GM23338 (cell line): ENCODE data around the gene NEURL1B. TPM values are rescaled to one million over a fixed set of nuclear protein-coding genes. Genes with fewer than 3 reads are reported as not detected.

Source experiments
- ATAC-seq: fragments of 200-7000 bp; cut with Tn5 transposase; 3 replicates; pipeline ENCODE4 v1.9.1; 2020
- DNase-seq: peaks from one replicate; pipeline ENCODE4 v3.0.0-alpha.2; 2015; ENCODE audit warnings: low spot score
- H2AFZ ChIP-seq: fragments of 200-600 bp; sonication (generic); 2 replicates; pipeline ENCODE4 v1.8.0; 2016; ENCODE audit warnings: antibody characterized with exemption, mild to moderate bottlenecking, moderate library complexity
- H3F3A ChIP-seq: fragments of 200-600 bp; sonication (generic); replicated peaks from 2 replicates; pipeline ENCODE4 v1.8.0; 2017; ENCODE audit warnings: antibody characterized with exemption, mixed run types, low read depth
- H3K27ac ChIP-seq: fragments of 200-600 bp; sonication (generic); 2 replicates; pipeline ENCODE4 v1.6.1; 2016; ENCODE audit warnings: low read depth
- H3K27me3 ChIP-seq: fragments of 200-600 bp; sonication (generic); 2 replicates; pipeline ENCODE4 v1.8.0; 2016; ENCODE audit warnings: mild to moderate bottlenecking, mixed run types, moderate library complexity; ENCODE audit not compliant: insufficient read depth
- H3K36me3 ChIP-seq: fragments of 200-600 bp; sonication (generic); 2 replicates; pipeline ENCODE4 v1.8.0; 2016; ENCODE audit warnings: mild to moderate bottlenecking; ENCODE audit not compliant: insufficient read depth
- H3K4me1 ChIP-seq: fragments of 200-600 bp; sonication (generic); 2 replicates; pipeline ENCODE4 v1.8.0; 2016; ENCODE audit warnings: mild to moderate bottlenecking, moderate library complexity; ENCODE audit not compliant: insufficient read depth
- H3K4me2 ChIP-seq: fragments of 200-600 bp; sonication (generic); 2 replicates; pipeline ENCODE4 v1.7.1; 2017; ENCODE audit warnings: mixed run types
- H3K4me3 ChIP-seq: fragments of 200-600 bp; sonication (generic); 2 replicates; pipeline ENCODE4 v1.6.1; 2016; ENCODE audit warnings: mixed run types
- H3K79me2 ChIP-seq: fragments of 200-600 bp; sonication (generic); replicated peaks from 2 replicates; pipeline ENCODE4 v1.8.0; 2017; ENCODE audit warnings: mild to moderate bottlenecking; ENCODE audit not compliant: insufficient read depth
- H3K9me2 ChIP-seq: fragments of 200-600 bp; sonication (generic); 2 replicates; pipeline ENCODE4 v1.8.0; 2017; ENCODE audit not compliant: insufficient read depth
- H4K20me1 ChIP-seq: fragments of 200-600 bp; sonication (generic); replicated peaks from 2 replicates; pipeline ENCODE4 v1.8.0; 2017; ENCODE audit warnings: mild to moderate bottlenecking; ENCODE audit not compliant: insufficient read depth
- H3K27ac Mint-ChIP-seq: 2 replicates; pipeline ENCODE4 v1.8.0; 2020; ENCODE audit warnings: inconsistent platforms, mild to moderate bottlenecking, moderate library complexity, mixed read lengths
- H3K27me3 Mint-ChIP-seq: 3 replicates; pipeline ENCODE4 v1.8.0; 2022; ENCODE audit warnings: low read depth, mild to moderate bottlenecking, moderate library complexity, mixed read lengths, inconsistent platforms; ENCODE audit not compliant: insufficient read depth, poor library complexity
- H3K36me3 Mint-ChIP-seq: 3 replicates; pipeline ENCODE4 v1.8.0; 2021; ENCODE audit warnings: low read depth, mild to moderate bottlenecking, inconsistent platforms, moderate library complexity, mixed read lengths
- H3K4me1 Mint-ChIP-seq: 3 replicates; pipeline ENCODE4 v1.8.0; 2020; ENCODE audit warnings: mild to moderate bottlenecking, inconsistent platforms, mixed read lengths
- H3K4me3 Mint-ChIP-seq: 3 replicates; pipeline ENCODE4 v1.8.0; 2021; ENCODE audit warnings: moderate library complexity, mild to moderate bottlenecking, inconsistent platforms, mixed read lengths
- H3K9me3 Mint-ChIP-seq: 3 replicates; pipeline ENCODE4 v1.8.0; 2020; ENCODE audit warnings: moderate library complexity, mild to moderate bottlenecking, inconsistent platforms, mixed read lengths
- CREB1 ChIP-seq: fragments of 250-450 bp; sonication (Bioruptor Pico); IDR thresholded peaks from 2 replicates; pipeline ENCODE4 v1.5.0; 2020; ENCODE audit warnings: low read depth, mild to moderate bottlenecking, moderate library complexity
- EZH2 ChIP-seq: fragments of 200-600 bp; sonication (generic); IDR thresholded peaks from one replicate; pipeline ENCODE4 v1.8.0; 2017; ENCODE audit warnings: antibody characterized with exemption, mild to moderate bottlenecking, low read depth; ENCODE audit not compliant: unreplicated experiment
- EZH2phosphoT487 ChIP-seq: fragments of 200-600 bp; sonication (generic); IDR thresholded peaks from one replicate; pipeline ENCODE4 v1.8.1; 2018; ENCODE audit warnings: antibody characterized with exemption; ENCODE audit not compliant: unreplicated experiment
- JUNB ChIP-seq: IDR thresholded peaks from one replicate; pipeline ENCODE4 v1.6.1; 2016; ENCODE audit warnings: antibody characterized with exemption; ENCODE audit not compliant: unreplicated experiment
- NANOG ChIP-seq: IDR thresholded peaks from 2 replicates; pipeline ENCODE4 v1.6.1; 2016; ENCODE audit warnings: antibody characterized with exemption, borderline replicate concordance
- POLR2AphosphoS5 ChIP-seq: IDR thresholded peaks from 2 replicates; pipeline ENCODE4 v1.6.1; 2016; ENCODE audit warnings: antibody characterized with exemption, low read depth
- STAT1 ChIP-seq: IDR thresholded peaks from one replicate; pipeline ENCODE4 v1.6.1; 2016; ENCODE audit warnings: antibody characterized with exemption; ENCODE audit not compliant: unreplicated experiment
- ZNF114 ChIP-seq: fragments of 250-450 bp; sonication (Bioruptor Pico); IDR thresholded peaks from 2 replicates; pipeline ENCODE4 v1.5.0; 2020; ENCODE audit warnings: mild to moderate bottlenecking, moderate library complexity
- ZNF331 ChIP-seq: fragments of 250-450 bp; sonication (Bioruptor Pico); IDR thresholded peaks from 2 replicates; pipeline ENCODE4 v1.5.0; 2020; ENCODE audit warnings: low read depth, mild to moderate bottlenecking, moderate library complexity
- polyA plus RNA-seq: library from polyadenylated mRNA; unstranded; fragments of >200 nt; fragmentation: Nextera tagmentation; extraction: Ambion mirVana; gene quantifications from 2 replicates; pipeline ENCODE4 v1.2.1, GENCODE V29; 2016
- total RNA-seq: library from RNA; depleted of rRNA; stranded (reverse); fragments of >200 nt; shearing (Covaris generic); gene quantifications from 2 replicates; pipeline ENCODE4 v1.2.3, GENCODE V29; 2014
- TF ChIP-seq, protein P1 (sequence below), 2 experiments: fragments of 200-600 bp in 1 of 2; sonication (generic) in 1 of 2; conservative IDR thresholded peaks; 2 replicates each; pipeline versions ENCODE4 v1.5.1 to v1.6.1; 2016 to 2017; ENCODE audit warnings: antibody characterized with exemption in 2 of 2, low read depth in 2 of 2, mild to moderate bottlenecking in 2 of 2, moderate library complexity in 1 of 2
- TF ChIP-seq, protein P2 (sequence below): IDR thresholded peaks from 2 replicates; pipeline ENCODE4 v1.6.1; 2016; ENCODE audit warnings: antibody characterized with exemption
- TF ChIP-seq, protein P3 (sequence below): fragments of 250-450 bp; sonication (Bioruptor Pico); IDR thresholded peaks from 2 replicates; pipeline ENCODE4 v1.5.0; 2020; ENCODE audit warnings: mild to moderate bottlenecking, moderate library complexity
- TF ChIP-seq, protein P4 (sequence below): IDR thresholded peaks from one replicate; pipeline ENCODE4 v1.6.1; 2018; ENCODE audit warnings: antibody characterized with exemption; ENCODE audit not compliant: unreplicated experiment

Gene NEURL1B
- total and polyA plus RNA-seq, 2 experiments from 2014 or later: 1.9 to 13.3 TPM

DNA sequence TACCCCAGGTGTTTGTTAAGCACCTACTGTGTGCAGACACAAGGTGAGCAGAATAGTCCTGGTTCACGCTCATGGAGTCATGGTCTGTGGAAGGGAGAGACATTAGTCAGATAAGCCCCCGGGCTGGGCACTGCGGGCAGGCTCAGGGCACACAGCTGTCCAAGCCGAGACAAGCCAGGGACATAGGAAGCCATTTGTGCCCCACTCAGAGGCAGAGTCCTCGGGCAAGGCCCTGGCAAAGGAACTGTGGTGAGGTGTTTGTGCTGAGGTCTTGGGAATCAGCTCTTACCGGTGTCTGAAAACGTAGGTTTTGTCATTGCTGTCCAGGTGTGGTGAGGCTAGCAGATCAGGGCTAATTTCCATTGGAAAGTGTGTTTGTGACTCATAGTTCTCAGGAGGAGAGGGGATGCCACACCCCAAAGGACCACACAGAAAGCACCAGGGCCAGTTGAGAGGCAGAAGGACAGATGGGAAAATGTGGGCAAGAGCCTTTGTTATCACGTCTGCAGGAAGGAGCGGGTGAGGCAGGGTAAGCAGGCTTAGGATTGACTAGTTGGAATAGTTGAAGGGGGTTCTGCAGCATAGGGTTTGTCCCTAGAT is 46.1 kb upstream of the NEURL1B start:
- Mint-ChIP-seq H3K27ac (0 out of 2 replicates have a peak overlapping the region, but pooled peaks have one; percentile 26), H3K36me3 (no peaks in the 10 kb centered on the region), H3K9me3 (no peaks in the 10 kb centered on the region), H3K27me3 (peaks cover 11% of the 10 kb centered on the region), H3K4me1 (peaks cover 6% of the 10 kb centered on the region), H3K4me3 (no peak overlapping the region)
- Histone ChIP-seq H3K4me1 (no peaks in the 10 kb centered on the region), H3K4me3 (no peak overlapping the region), H2AFZ (no peak overlapping the region), H3K79me2 (no peaks in the 10 kb centered on the region), H3K9me2 (no peaks in the 10 kb centered on the region), H4K20me1 (no peaks in the 10 kb centered on the region), H3K36me3 (no peaks in the 10 kb centered on the region), H3K4me2 (no peak overlapping the region), H3K27me3 (no peaks in the 10 kb centered on the region), H3F3A (no peaks in the 10 kb centered on the region), H3K27ac (no peak overlapping the region)
- DNase-seq (no peak), ATAC-seq (no peak)
- TF ChIP-seq JUNB (no peak), ZNF114 (no peak), EZH2phosphoT487 (no peak), CREB1 (CRISPR knock-in tag) (no peak), ZNF331 (CRISPR knock-in tag) (no peak), NANOG (no peak), POLR2AphosphoS5 (no peak), STAT1 (no peak), EZH2 (no peak)
- TF ChIP-seq, protein P1, sequence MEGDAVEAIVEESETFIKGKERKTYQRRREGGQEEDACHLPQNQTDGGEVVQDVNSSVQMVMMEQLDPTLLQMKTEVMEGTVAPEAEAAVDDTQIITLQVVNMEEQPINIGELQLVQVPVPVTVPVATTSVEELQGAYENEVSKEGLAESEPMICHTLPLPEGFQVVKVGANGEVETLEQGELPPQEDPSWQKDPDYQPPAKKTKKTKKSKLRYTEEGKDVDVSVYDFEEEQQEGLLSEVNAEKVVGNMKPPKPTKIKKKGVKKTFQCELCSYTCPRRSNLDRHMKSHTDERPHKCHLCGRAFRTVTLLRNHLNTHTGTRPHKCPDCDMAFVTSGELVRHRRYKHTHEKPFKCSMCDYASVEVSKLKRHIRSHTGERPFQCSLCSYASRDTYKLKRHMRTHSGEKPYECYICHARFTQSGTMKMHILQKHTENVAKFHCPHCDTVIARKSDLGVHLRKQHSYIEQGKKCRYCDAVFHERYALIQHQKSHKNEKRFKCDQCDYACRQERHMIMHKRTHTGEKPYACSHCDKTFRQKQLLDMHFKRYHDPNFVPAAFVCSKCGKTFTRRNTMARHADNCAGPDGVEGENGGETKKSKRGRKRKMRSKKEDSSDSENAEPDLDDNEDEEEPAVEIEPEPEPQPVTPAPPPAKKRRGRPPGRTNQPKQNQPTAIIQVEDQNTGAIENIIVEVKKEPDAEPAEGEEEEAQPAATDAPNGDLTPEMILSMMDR (conservative IDR thresholded peaks at IDR 0.05; ENCODE audit: low read depth in 2 of 2): no peak
- TF ChIP-seq, protein P2, sequence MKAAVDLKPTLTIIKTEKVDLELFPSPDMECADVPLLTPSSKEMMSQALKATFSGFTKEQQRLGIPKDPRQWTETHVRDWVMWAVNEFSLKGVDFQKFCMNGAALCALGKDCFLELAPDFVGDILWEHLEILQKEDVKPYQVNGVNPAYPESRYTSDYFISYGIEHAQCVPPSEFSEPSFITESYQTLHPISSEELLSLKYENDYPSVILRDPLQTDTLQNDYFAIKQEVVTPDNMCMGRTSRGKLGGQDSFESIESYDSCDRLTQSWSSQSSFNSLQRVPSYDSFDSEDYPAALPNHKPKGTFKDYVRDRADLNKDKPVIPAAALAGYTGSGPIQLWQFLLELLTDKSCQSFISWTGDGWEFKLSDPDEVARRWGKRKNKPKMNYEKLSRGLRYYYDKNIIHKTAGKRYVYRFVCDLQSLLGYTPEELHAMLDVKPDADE: no peak
- TF ChIP-seq, protein P3, sequence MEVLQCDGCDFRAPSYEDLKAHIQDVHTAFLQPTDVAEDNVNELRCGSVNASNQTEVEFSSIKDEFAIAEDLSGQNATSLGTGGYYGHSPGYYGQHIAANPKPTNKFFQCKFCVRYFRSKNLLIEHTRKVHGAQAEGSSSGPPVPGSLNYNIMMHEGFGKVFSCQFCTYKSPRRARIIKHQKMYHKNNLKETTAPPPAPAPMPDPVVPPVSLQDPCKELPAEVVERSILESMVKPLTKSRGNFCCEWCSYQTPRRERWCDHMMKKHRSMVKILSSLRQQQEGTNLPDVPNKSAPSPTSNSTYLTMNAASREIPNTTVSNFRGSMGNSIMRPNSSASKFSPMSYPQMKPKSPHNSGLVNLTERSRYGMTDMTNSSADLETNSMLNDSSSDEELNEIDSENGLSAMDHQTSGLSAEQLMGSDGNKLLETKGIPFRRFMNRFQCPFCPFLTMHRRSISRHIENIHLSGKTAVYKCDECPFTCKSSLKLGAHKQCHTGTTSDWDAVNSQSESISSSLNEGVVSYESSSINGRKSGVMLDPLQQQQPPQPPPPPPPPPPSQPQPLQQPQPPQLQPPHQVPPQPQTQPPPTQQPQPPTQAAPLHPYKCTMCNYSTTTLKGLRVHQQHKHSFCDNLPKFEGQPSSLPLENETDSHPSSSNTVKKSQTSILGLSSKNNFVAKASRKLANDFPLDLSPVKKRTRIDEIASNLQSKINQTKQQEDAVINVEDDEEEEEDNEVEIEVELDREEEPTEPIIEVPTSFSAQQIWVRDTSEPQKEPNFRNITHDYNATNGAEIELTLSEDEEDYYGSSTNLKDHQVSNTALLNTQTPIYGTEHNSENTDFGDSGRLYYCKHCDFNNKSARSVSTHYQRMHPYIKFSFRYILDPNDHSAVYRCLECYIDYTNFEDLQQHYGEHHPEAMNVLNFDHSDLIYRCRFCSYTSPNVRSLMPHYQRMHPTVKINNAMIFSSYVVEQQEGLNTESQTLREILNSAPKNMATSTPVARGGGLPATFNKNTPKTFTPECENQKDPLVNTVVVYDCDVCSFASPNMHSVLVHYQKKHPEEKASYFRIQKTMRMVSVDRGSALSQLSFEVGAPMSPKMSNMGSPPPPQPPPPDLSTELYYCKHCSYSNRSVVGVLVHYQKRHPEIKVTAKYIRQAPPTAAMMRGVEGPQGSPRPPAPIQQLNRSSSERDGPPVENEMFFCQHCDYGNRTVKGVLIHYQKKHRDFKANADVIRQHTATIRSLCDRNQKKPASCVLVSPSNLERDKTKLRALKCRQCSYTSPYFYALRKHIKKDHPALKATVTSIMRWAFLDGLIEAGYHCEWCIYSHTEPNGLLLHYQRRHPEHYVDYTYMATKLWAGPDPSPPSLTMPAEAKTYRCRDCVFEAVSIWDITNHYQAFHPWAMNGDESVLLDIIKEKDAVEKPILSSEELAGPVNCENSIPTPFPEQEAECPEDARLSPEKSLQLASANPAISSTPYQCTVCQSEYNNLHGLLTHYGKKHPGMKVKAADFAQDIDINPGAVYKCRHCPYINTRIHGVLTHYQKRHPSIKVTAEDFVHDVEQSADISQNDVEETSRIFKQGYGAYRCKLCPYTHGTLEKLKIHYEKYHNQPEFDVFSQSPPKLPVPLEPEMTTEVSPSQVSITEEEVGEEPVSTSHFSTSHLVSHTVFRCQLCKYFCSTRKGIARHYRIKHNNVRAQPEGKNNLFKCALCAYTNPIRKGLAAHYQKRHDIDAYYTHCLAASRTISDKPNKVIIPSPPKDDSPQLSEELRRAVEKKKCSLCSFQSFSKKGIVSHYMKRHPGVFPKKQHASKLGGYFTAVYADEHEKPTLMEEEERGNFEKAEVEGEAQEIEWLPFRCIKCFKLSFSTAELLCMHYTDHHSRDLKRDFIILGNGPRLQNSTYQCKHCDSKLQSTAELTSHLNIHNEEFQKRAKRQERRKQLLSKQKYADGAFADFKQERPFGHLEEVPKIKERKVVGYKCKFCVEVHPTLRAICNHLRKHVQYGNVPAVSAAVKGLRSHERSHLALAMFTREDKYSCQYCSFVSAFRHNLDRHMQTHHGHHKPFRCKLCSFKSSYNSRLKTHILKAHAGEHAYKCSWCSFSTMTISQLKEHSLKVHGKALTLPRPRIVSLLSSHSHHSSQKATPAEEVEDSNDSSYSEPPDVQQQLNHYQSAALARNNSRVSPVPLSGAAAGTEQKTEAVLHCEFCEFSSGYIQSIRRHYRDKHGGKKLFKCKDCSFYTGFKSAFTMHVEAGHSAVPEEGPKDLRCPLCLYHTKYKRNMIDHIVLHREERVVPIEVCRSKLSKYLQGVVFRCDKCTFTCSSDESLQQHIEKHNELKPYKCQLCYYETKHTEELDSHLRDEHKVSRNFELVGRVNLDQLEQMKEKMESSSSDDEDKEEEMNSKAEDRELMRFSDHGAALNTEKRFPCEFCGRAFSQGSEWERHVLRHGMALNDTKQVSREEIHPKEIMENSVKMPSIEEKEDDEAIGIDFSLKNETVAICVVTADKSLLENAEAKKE (CRISPR knock-in tag): no peak
- TF ChIP-seq, protein P4, sequence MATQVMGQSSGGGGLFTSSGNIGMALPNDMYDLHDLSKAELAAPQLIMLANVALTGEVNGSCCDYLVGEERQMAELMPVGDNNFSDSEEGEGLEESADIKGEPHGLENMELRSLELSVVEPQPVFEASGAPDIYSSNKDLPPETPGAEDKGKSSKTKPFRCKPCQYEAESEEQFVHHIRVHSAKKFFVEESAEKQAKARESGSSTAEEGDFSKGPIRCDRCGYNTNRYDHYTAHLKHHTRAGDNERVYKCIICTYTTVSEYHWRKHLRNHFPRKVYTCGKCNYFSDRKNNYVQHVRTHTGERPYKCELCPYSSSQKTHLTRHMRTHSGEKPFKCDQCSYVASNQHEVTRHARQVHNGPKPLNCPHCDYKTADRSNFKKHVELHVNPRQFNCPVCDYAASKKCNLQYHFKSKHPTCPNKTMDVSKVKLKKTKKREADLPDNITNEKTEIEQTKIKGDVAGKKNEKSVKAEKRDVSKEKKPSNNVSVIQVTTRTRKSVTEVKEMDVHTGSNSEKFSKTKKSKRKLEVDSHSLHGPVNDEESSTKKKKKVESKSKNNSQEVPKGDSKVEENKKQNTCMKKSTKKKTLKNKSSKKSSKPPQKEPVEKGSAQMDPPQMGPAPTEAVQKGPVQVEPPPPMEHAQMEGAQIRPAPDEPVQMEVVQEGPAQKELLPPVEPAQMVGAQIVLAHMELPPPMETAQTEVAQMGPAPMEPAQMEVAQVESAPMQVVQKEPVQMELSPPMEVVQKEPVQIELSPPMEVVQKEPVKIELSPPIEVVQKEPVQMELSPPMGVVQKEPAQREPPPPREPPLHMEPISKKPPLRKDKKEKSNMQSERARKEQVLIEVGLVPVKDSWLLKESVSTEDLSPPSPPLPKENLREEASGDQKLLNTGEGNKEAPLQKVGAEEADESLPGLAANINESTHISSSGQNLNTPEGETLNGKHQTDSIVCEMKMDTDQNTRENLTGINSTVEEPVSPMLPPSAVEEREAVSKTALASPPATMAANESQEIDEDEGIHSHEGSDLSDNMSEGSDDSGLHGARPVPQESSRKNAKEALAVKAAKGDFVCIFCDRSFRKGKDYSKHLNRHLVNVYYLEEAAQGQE: no peak
